ENCODE data around the gene PCSK5.
"Not testable (repeated sequence)": the region's sequence is repeated elsewhere in the genome, so short reads cannot be mapped to it uniquely, and the experiment has no call there.

Gene PCSK5

GRCh38 chr9:75891277-75891741 is 836 bp downstream of the PCSK5 start:
- no peak for DNase-seq

- DNase-seq: peak; percentile 29
These were observed 1.3 kb downstream of the PCSK5 start for GRCh38 chr9:75891771-75892215.

GRCh38 chr9:75892216-75892911 is 1.9 kb downstream of the PCSK5 start:
- peak; percentile 48 for DNase-seq

GRCh38 chr9:75893106-75893505 is 2.6 kb downstream of the PCSK5 start:
- no peak for DNase-seq

- DNase-seq: no peak
These were observed 4.1 kb downstream of the PCSK5 start for GRCh38 chr9:75894566-75894965.

GRCh38 chr9:75895112-75895511 is 4.6 kb downstream of the PCSK5 start:
- no peak for DNase-seq

- DNase-seq: no peak
These were observed 5.7 kb downstream of the PCSK5 start for GRCh38 chr9:75896193-75896592.

GRCh38 chr9:75900893-75901524 is 10.5 kb downstream of the PCSK5 start:
- not testable (repeated sequence) for DNase-seq

GRCh38 chr9:75903785-75904360 is 13.4 kb downstream of the PCSK5 start:
- DNase-seq: no peak

- DNase-seq: no peak
These were observed 13.9 kb downstream of the PCSK5 start for GRCh38 chr9:75904364-75904763.

- DNase-seq: no peak
These were observed 16.1 kb downstream of the PCSK5 start for GRCh38 chr9:75906531-75906930.

GRCh38 chr9:75907329-75907728 is 16.9 kb downstream of the PCSK5 start:
- no peak for DNase-seq

GRCh38 chr9:75907923-75908322 is 17.4 kb downstream of the PCSK5 start:
- no peak for DNase-seq

- DNase-seq: no peak
These were observed 19.3 kb downstream of the PCSK5 start for GRCh38 chr9:75909776-75910175.

- DNase-seq: no peak
These were observed 20.3 kb downstream of the PCSK5 start for GRCh38 chr9:75910731-75911130.

GRCh38 chr9:75911390-75911789 is 20.9 kb downstream of the PCSK5 start:
- DNase-seq: no peak

- DNase-seq: no peak
These were observed 22.5 kb downstream of the PCSK5 start for GRCh38 chr9:75912951-75913350.

GRCh38 chr9:75914002-75914401 is 23.5 kb downstream of the PCSK5 start:
- DNase-seq: no peak

GRCh38 chr9:75914883-75915452 is 24.5 kb downstream of the PCSK5 start:
- DNase-seq: no peak

- DNase-seq: no peak
These were observed 27.7 kb downstream of the PCSK5 start for GRCh38 chr9:75918154-75918553.

- no peak for DNase-seq
These were observed 28.4 kb downstream of the PCSK5 start for GRCh38 chr9:75918909-75919308.

- DNase-seq: no peak
These were observed 31.1 kb downstream of the PCSK5 start for GRCh38 chr9:75921391-75922127.

- DNase-seq: no peak
These were observed 35.9 kb downstream of the PCSK5 start for GRCh38 chr9:75926385-75926784.
